Loucy (cell line): ENCODE measurements around the gene SLFN5.
A peak's percentile ranks its signal among the peaks of the same experiment; 100 is the strongest.

ENCODE experiments used
- H2AFZ ChIP-seq: fragments of 200-600 bp; sonication (generic); 2 replicates; pipeline ENCODE4 v1.6.0; 2016; ENCODE audit warnings: antibody characterized with exemption, mild to moderate bottlenecking, low read length, moderate library complexity
- H3F3A ChIP-seq: fragments of 200-600 bp; 2 replicates; pipeline ENCODE4 v1.6.0; 2016; ENCODE audit warnings: antibody characterized with exemption, low read depth, mild to moderate bottlenecking
- H3K27me3 ChIP-seq: fragments of 200-600 bp; sonication (generic); 2 replicates; pipeline ENCODE4 v1.6.1; 2014; ENCODE audit warnings: low read length, mild to moderate bottlenecking; ENCODE audit not compliant: insufficient read depth, poor library complexity, severe bottlenecking
- H3K36me3 ChIP-seq: fragments of 200-600 bp; sonication (generic); 2 replicates; pipeline ENCODE4 v1.6.1; 2016; ENCODE audit warnings: low read length; ENCODE audit not compliant: insufficient read depth
- H3K4me1 ChIP-seq: fragments of 200-600 bp; sonication (generic); 2 replicates; pipeline ENCODE4 v1.5.1; 2014; ENCODE audit warnings: low read length, mild to moderate bottlenecking; ENCODE audit not compliant: insufficient read depth, poor library complexity, severe bottlenecking
- H3K4me2 ChIP-seq: fragments of 200-600 bp; sonication (generic); 2 replicates; pipeline ENCODE4 v1.6.0; 2014; ENCODE audit warnings: antibody characterized with exemption, low read length, low read depth, mild to moderate bottlenecking; ENCODE audit not compliant: poor library complexity, severe bottlenecking
- H3K4me3 ChIP-seq: fragments of 200-600 bp; sonication (generic); 2 replicates; pipeline ENCODE4 v1.5.1; 2014; ENCODE audit warnings: low read length, mild to moderate bottlenecking, mixed read lengths; ENCODE audit not compliant: poor library complexity, severe bottlenecking
- H3K79me2 ChIP-seq: fragments of 200-600 bp; sonication (generic); 2 replicates; pipeline ENCODE4 v1.6.1; 2014; ENCODE audit warnings: low read length; ENCODE audit not compliant: insufficient read depth
- H3K9ac ChIP-seq: fragments of 200-600 bp; sonication (generic); 2 replicates; pipeline ENCODE4 v1.6.0; 2014; ENCODE audit warnings: mild to moderate bottlenecking, low read depth, low read length, moderate library complexity; ENCODE audit not compliant: poor library complexity, severe bottlenecking
- H3K9me2 ChIP-seq: fragments of 200-600 bp; sonication (generic); replicated peaks from 2 replicates; pipeline ENCODE4 v1.6.1; 2016; ENCODE audit warnings: low read depth, low read length, mixed read lengths
- H3K9me3 ChIP-seq: fragments of 200-600 bp; sonication (generic); 2 replicates; pipeline ENCODE4 v1.6.1; 2014; ENCODE audit warnings: mild to moderate bottlenecking, antibody characterized with exemption, low read length, low read depth; ENCODE audit not compliant: insufficient read depth
- H4K20me1 ChIP-seq: fragments of 200-600 bp; sonication (generic); 2 replicates; pipeline ENCODE4 v1.6.0; 2014; ENCODE audit warnings: antibody characterized with exemption, low read length, mild to moderate bottlenecking; ENCODE audit not compliant: insufficient read depth, poor library complexity, severe bottlenecking
- CTCF ChIP-seq: fragments of 200-600 bp; sonication (generic); conservative IDR thresholded peaks from 2 replicates; pipeline ENCODE4 v1.5.1; 2014; ENCODE audit warnings: mild to moderate bottlenecking, antibody characterized with exemption, low read length
- EZH2phosphoT487 ChIP-seq: fragments of 200-600 bp; IDR thresholded peaks from 2 replicates; pipeline ENCODE4 v1.6.1; 2018; ENCODE audit warnings: antibody characterized with exemption, mild to moderate bottlenecking, moderate library complexity, borderline replicate concordance

Gene SLFN5

GRCh38 chr17:35312346-35312745 lies 69.5 kb downstream of the SLFN5 start:
- Histone ChIP-seq H3K9me2 (no peaks in the 10 kb centered on the region), H3K9me3 (peaks cover 3% of the 10 kb centered on the region; the same call in 1 of the 2 replicates), H3K27me3 (no peaks in the 10 kb centered on the region), H3K4me3 (no peak overlapping the region), H3K4me1 (peaks cover 8% of the 10 kb centered on the region), H3K36me3 (no peaks in the 10 kb centered on the region), H3K79me2 (no peaks in the 10 kb centered on the region), H3K9ac (no peak overlapping the region), H2AFZ (no peak overlapping the region), H3K4me2 (no peak overlapping the region), H4K20me1 (no peaks in the 10 kb centered on the region), H3F3A (no peaks in the 10 kb centered on the region)
- no peak for TF ChIP-seq CTCF
- TF ChIP-seq EZH2phosphoT487: no peak

- H3K79me2 ChIP-seq: no peaks in the 10 kb centered on the region
- H3K4me2 ChIP-seq: peak overlapping the region; percentile 81
- TF ChIP-seq CTCF (peak; percentile 90), EZH2phosphoT487 (no peak)
- H3F3A ChIP-seq: no peaks in the 10 kb centered on the region
- no peaks in the 10 kb centered on the region for H3K9me2 ChIP-seq
- peaks cover 8% of the 10 kb centered on the region for H3K4me1 ChIP-seq
- peaks cover 3% of the 10 kb centered on the region; the same call in 1 of the 2 replicates for H3K9me3 ChIP-seq
- no peaks in the 10 kb centered on the region for H4K20me1 ChIP-seq
- no peak overlapping the region for H3K9ac ChIP-seq
- no peaks in the 10 kb centered on the region for H3K27me3 ChIP-seq
- H3K36me3 ChIP-seq: no peaks in the 10 kb centered on the region
- H2AFZ ChIP-seq: peak overlapping the region; percentile 79
- H3K4me3 ChIP-seq: peak overlapping the region; percentile 64
Observed at GRCh38 chr17:35312790-35313711, 70.2 kb downstream of the SLFN5 start.

GRCh38 chr17:35313875-35314409 lies 71.1 kb downstream of the SLFN5 start:
- Histone ChIP-seq H3K27me3 (no peaks in the 10 kb centered on the region), H2AFZ (no peak overlapping the region), H4K20me1 (no peaks in the 10 kb centered on the region), H3K36me3 (no peaks in the 10 kb centered on the region), H3K9ac (no peak overlapping the region), H3K4me2 (no peak overlapping the region), H3K79me2 (no peaks in the 10 kb centered on the region), H3K4me1 (peaks cover 8% of the 10 kb centered on the region), H3K4me3 (no peak overlapping the region), H3F3A (no peaks in the 10 kb centered on the region), H3K9me3 (peaks cover under 1% of the 10 kb centered on the region; the same call in 1 of the 2 replicates), H3K9me2 (no peaks in the 10 kb centered on the region)
- TF ChIP-seq EZH2phosphoT487 (no peak), CTCF (no peak)
